Retina (tissue), 1 donor: ENCODE results near the gene ADAP2.
"Not testable (repeated sequence)": the region's sequence is repeated elsewhere in the genome, so short reads cannot be mapped to it uniquely, and the experiment has no call there.

Experiments used
- DNase-seq: peaks from one replicate; pipeline ENCODE4 v3.0.0-alpha.2; 2016

The ADAP2 gene

GRCh38 chr17:30975042-30975820, 53.5 kb downstream of the ADAP2 start:
- DNase-seq = no peak

GRCh38 chr17:30979919-30980318, 58.2 kb downstream of the ADAP2 start:
- not testable (repeated sequence) for DNase-seq

GRCh38 chr17:30981531-30982519, 60.1 kb downstream of the ADAP2 start:
- DNase-seq = no peak

GRCh38 chr17:30982855-30983254, 61.1 kb downstream of the ADAP2 start:
- no peak for DNase-seq

GRCh38 chr17:30990458-30990857, 68.7 kb downstream of the ADAP2 start:
- no peak for DNase-seq

GRCh38 chr17:30992551-30992950, 70.8 kb downstream of the ADAP2 start:
- no peak for DNase-seq

GRCh38 chr17:30995347-30995746, 73.6 kb downstream of the ADAP2 start:
- no peak for DNase-seq

- no peak for DNase-seq
Measured at GRCh38 chr17:30996486-30996885, 74.7 kb downstream of the ADAP2 start.

GRCh38 chr17:30997270-30997669, 75.5 kb downstream of the ADAP2 start:
- DNase-seq = no peak

GRCh38 chr17:30997842-30998241, 76.1 kb downstream of the ADAP2 start:
- DNase-seq = no peak

GRCh38 chr17:31002047-31002446, 80.3 kb downstream of the ADAP2 start:
- DNase-seq = no peak

- DNase-seq = no peak
Measured at GRCh38 chr17:31003225-31003866, 81.6 kb downstream of the ADAP2 start.

GRCh38 chr17:31004160-31004559, 82.4 kb downstream of the ADAP2 start:
- no peak for DNase-seq

- no peak for DNase-seq
Measured at GRCh38 chr17:31007695-31008373, 86.1 kb downstream of the ADAP2 start.

- peak; percentile 87 for DNase-seq
Measured at GRCh38 chr17:31008374-31009041, 86.8 kb downstream of the ADAP2 start.
